ENCODE results near the gene TRMT10B.
"Not testable (repeated sequence)": the region's sequence is repeated elsewhere in the genome, so short reads cannot be mapped to it uniquely, and the experiment has no call there.

TRMT10B gene

DNA sequence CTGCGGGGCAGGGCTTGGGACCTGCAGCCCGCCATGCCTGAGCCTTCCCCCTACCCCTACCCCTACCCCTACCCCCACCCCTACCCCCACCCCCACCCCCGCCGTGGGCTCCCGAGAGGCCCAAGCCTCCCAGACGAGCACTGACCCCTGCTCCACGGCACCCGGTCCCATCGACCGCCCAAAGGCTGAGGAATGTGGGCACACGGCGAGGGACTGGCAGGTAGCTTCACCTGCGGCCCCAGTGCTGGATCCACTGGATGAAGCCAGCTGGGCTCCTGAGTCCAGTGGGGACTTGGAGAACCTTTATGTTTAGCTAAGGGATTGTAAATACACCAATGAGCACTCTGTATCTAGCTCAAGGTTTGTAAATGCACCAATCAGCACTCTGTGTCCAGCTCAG lies 1.5 kb upstream of the TRMT10B start:
- not testable (repeated sequence) for DNase-seq

DNA sequence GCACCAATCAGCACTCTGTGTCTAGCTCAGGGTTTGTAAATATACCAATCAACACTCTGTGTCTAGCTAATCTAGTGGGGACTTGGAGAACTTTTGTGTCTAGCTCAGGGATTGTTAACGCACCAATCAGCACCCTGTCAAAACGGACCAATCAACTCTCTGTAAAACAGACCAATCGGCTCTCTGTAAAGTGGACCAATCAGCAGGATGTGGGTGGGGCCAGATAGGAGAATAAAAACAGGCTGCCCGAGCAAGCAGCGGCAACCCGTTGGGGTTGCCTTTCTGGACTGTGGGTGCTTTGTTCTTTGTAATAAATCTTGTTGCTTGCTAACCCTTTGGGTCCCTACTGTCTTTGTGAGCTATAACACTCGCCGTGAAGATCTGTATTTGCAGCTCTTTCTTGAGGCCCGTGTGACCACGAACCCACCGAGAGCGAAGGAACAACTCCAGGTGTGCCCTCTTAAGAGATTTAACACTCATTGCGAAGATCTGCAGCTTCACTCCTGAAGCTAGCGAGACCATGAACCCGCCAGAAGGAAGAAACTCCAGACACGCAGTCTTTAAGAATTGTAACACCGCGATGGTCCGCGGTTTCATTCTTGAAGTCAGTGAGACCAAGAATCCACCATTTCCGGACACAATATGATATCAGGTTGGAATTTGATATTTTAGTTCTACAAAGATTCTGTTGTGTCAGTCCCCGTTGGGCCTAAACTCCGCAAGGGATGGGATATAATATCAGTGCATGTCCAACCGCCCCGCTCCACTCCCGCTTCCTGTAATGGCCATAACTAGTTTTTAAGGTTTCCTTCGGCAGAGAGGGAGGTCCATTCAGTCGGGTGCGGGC lies 740 bp upstream of the TRMT10B start:
- DNase-seq = no peak

DNA sequence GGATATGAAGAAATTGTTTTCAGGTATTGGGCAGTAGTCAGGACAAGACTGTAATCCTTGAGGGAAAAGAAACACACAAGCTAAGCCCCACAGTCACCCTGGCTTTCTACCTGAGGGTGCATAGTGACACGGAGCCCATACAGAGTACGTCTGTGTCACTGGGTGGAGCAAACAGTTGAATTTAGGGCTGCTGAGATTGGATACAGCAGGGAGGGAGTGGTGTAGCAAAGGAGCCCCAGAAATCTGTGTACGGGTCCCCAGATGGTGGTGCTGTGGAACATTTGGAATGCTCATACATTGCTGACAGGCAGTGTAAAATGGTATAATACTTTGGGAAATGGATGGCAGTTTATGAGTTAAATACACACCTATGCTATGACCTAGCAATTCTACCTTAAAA lies 5.1 kb downstream of the TRMT10B start:
- no peak for DNase-seq

DNA sequence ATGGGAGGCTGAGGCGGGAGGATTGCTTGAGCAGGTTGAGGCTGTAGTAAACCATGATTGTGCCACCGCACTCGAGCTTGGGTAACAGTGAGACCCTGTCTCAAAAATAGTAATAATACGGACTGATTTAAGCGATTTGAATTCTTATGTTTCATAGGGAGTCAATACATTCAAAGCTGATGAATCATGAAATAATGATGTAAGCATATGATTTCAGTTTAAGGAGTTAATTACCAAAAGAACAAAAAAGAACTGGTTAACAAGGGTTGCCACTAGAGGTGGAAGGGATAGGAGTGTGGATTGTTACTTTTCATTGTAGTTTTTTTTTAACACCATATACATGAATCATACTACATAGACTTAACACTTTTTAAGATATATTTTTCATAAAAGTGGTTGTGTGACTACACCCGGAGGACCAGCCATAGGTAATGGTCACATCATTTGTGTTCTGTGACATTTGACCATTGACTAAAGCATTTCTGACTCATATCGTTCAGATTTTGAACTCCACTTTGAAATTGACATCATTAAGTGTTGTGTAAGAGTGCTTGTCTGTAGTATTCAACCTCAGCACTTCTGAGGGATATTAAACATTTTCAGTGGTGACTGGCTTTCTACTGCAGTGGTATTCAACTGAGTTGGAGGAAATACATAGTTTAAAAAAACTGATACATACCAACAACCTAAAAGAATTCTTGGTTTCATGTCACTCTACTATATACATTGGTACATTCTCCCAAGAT lies 7.0 kb downstream of the TRMT10B start:
- no peak for DNase-seq

DNA sequence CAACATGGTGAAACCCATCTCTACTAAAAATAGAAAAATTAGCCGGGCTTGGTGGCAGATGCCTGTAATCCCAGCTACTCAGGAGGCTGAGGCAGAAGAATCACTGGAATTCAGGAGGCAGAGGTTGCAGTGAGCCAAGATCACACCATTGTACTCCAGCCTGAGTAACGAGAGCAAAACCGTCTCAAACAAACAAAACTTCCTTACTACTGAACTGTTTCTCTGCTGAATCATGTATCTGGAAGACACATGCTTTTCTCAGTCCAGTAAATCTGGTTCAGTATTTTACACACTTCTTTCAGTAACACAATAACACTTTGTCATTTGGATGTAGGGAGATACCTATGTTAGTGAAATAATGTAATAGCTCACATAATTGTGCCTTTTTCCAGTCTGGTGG lies 7.9 kb downstream of the TRMT10B start:
- DNase-seq = no peak

DNA sequence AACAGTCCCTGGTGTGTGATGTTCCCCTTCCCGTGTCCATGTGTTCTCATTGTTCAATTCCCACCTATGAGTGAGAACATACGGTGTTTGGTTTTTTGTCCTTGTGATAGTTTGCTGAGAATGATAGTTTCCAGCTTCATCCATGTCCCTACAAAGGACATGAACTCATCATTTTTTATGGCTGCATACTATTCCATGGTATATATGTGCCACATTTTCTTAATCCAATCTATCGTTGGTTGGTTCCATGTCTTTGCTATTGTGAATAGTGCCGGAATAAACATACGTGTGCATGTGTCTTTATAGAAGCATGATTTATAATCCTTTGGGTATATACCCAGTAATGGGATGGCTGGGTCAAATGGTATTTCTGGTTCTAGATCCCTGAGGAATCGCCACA lies 11.7 kb downstream of the TRMT10B start:
- DNase-seq = not testable (repeated sequence)

DNA sequence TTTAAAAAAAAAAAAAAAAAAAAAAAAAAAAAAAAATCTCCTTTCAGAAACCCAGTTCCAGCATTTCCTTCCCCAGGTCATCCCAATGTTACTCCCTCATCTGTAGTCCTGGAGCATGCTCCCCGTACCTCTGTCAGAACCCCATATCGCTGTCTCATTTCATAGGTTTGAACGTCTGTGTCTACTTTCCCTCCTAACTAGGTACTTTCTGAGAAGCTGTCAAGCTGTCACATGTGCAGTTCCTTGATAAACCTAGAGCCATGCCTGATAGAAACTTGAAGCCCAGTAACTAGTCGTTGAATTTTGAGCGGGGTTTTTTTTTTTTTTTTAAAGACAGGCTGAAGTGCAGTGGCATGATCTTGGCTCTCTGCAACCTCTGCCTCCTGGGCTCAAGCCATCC lies 15.7 kb downstream of the TRMT10B start:
- DNase-seq = no peak

DNA sequence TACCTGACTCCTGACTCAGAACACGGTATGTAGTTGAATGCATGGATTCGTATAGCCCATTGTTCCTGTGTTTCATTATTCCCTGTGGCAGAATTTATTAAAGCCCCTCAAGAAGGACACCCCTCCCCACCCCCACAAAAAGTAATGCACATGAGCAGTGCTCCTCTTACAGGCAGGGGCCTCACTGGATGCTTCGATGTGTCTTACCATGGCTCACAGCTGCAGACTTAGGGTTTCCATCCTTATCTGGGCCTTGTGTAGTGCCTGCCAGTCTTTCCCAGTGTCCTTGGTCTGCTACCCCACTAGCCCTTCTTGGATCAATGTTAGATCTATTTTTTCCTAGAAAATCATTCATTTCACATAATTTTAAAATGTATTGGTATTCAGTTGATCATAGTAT lies 16.4 kb downstream of the TRMT10B start:
- DNase-seq = no peak

DNA sequence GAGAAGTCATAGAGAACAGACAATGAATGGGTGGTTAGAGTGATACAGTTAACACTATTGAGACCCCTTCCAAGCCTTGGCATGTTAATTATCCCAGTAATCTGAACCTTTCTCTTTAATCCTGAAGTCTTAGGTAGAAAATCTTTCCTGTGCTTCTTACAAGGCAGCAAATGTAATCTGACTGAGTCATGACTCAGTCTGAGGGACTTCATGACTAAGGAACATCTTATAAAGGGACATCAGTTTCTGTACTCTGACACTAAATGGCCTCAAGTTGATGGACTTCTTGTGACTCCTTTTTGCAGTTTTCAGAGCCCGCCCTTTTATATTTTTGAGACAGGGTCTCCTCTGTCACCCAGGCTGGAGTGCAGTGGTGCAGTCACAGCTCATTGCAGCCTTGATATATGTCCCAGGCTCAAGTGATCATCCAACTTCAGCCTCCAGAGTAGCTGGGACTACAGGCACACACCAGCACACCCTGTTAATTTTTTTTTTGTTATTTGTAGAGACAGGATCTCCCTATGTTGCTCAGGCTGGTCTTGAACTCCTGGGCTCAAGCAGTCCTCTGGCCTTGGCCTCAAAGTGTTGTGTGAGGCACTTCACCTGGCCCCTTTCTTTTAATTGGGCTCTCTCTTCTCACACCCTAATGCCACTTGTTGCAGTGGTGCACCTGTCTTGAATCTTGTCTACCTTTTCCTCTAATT lies 21.8 kb downstream of the TRMT10B start:
- DNase-seq = no peak

DNA sequence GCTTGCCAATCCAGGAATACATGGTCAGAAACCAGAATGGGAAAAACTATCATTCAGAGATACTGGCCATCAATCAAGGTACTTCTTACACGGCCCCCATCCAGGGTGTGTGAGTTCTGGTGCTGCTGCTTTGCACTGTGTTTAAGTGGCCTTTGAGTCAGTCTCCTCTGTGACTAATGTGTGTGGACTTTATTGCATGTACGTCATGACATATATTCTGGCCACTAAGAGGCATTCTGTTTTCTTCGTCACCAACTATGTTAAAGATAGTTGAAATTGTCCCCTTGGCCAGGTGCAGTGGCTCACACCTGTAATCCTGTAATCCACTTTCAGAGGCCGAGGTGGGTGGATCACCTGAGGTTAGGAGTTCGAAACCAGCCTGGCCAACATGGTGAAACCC lies 22.7 kb downstream of the TRMT10B start:
- DNase-seq = no peak

DNA sequence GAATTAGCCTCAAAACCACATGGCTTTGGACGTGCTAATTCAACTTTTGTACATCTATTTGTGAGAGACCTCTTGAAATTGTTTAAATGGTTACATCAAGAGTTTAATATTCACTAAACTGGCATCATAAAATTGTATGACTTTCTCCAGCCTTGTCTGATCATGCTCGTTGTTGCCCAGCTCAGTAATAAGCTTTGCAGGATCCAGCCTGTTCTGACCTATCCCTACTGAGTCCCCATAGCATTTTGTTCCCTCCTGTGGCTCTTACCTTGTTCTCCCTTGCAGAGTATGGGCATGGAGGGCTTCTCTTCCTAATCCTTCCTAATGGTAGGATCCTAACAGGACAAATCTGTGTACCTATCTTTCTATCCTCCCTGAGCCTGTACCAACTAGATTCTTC lies 24.9 kb downstream of the TRMT10B start:
- no peak for DNase-seq

DNA sequence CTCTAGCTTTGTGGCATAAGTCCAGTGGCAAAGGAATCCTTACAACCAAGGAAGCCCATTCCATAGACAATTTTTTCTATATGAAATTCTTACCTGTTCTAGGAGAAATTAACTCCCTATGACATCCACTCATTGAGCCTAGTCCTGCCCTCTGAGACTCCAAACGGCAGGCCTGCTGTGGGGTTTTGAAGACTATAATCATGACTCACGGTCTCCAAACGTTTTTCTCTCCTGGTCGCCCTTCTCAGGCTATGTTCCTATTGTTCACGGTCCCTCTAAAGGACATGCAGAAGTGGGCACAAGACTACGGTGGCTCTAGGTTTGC lies 30.6 kb downstream of the TRMT10B start:
- DNase-seq = no peak

DNA sequence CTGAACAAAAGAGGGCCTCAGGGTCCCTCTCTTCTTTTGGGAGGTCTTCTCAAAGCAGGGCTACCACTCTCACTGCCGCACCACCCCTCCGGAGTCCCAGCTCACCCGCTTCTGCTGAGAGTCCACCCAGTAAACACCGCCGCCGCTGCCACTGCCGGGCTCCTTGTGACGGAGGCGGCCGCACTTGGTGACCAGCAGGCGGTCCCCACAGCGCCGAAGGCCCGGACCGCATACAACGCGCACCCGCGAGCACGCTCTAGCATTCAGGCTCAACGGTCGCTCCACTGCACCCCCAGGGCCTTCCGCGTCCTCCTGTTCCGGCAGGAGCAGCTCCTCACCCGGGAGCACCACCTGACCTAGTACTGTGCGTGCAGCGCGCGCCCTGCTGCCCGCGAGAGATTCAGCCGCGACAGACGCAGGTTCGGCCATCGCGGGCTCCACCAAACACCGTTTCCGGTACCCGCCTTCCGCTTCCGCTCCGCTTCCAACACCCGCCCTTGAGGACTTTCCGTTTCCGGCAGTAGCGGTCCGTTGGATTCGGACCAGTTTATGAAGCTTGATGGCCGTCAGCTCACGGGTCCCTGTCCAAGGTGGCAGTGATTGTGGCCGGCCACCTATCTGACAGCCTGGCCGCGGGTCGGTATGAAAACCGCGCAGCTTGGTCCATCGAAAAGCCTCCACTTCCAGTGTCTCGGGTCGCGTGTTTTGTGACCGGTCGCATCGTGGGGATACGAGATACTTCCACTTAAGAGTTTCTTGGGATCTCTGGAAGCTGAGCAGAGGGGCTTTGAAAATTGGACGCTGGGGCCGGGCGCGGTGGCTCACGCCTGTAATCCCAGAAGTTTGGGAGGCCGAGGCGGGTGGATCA lies 31.2 kb downstream of the TRMT10B start, which contains the start of gene EXOSC3:
Gene EXOSC3 (minus strand): TSS at position 449 of the 868 bp plus-strand sequence. CDS start 20 bp downstream, at position 429.
- peak; percentile 90 to 93 for DNase-seq

DNA sequence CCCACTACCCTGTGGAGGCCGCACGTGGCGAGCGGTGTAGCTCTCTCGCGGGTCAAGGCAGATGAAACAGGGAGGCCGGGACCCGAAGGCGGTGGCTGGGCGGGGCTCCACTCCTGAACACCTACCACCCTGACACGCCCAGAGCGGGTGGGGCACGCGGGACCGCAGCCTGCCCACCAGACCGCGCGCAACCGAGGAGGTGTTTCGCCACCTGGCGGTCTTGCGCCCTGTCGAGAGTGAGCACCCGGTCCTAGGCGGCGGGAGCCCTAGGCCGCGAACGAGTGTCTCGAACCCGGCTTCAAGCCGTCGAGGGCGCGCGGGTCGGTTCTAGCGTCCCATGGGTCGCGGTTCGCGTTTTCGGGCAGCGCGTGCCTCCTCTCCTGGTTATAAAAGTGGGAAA lies 33.5 kb downstream of the TRMT10B start:
- no peak for DNase-seq

DNA sequence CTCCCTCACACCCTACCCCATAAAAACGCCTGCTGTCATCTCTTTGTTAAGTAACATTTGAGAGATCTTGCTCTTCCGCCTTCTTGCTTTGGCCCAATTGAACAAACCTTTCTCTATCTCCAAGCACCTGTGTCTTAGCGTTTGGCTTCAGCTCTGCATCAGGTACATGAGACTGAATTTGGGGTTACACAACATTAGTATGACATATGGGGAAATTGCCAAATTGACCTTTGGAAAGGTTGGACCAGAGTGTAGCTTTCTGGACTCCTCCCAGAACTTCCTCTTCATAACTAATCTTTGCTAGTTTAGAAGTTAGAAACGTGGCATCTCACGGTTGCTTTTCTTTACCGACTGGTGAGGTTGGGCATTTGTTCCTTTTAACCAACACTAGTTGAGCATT lies 34.7 kb downstream of the TRMT10B start:
- no peak for DNase-seq

DNA sequence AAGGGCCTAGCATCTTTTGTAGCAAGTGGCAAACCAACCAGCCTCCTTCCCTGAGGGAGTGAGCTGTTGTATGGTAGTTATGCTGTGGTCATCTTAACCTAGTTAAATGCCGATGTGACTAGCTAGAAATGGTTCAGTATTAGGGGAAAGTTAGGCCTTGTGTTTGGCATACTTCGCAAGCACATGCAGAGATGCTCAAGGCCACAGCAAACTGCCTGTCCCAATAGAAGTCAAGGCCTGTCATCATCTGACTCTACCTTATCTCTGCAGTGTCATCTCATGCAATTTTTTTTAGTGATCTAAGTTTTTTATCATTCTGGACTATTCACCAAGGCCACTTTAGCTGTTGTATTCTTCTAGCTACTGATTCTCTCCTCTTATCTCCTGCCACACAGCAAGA lies 36.5 kb downstream of the TRMT10B start:
- no peak for DNase-seq

DNA sequence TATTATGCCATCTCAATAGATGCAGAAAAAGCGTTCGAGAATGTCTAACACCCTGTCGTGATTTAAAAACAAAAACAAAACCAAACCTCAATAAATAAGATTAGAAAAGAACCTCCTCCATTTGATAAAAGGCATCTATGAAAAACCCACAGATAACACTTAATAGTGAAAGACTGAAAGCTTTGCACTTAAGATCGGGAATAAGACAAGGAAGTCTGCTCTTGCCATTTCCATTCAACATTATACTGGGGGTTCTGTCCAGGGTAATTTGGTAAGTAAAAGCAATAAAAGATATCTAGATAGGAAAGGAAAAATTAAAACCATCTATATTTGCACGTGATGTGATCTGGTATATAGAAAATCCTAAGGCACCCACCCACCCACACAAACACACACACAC lies 38.5 kb downstream of the TRMT10B start:
- DNase-seq = no peak

DNA sequence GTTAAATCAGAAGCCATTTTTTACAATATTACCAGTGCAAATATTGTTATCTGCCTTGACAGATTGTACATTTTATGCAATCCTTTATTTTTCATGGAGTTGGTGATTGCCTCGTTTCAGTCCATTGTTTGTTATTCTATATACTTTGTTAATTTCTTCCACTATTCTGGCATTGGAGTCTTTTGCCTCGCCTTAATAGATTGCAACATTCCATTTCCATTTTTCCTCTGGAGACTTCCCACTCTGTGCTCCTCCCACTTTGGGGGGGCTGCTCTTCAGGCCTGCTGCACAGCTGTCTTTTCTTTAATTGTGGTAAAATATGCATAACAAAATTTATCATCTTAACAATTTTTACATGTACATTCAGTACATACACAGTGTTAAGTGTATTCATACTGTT lies 42.6 kb downstream of the TRMT10B start:
- no peak for DNase-seq

DNA sequence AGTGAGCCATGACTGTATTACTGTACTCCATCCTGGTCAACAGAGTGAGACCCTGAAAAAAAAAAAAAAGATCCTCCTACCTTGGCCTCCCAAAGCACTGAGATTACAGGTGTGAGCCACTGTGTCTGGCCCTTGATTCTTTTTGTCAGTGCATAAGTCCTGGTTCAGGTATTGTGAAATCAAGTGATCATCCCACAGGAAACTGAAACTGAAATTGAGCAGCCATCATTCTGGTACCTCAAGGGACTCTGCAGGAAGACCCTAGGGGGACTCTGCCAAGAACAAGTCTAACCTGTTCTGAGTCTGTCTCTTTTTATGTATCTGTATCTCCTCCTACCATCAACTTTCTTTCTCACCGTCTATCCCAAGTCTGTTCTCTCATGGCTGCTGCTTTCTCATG lies 45.1 kb downstream of the TRMT10B start:
- no peak for DNase-seq

DNA sequence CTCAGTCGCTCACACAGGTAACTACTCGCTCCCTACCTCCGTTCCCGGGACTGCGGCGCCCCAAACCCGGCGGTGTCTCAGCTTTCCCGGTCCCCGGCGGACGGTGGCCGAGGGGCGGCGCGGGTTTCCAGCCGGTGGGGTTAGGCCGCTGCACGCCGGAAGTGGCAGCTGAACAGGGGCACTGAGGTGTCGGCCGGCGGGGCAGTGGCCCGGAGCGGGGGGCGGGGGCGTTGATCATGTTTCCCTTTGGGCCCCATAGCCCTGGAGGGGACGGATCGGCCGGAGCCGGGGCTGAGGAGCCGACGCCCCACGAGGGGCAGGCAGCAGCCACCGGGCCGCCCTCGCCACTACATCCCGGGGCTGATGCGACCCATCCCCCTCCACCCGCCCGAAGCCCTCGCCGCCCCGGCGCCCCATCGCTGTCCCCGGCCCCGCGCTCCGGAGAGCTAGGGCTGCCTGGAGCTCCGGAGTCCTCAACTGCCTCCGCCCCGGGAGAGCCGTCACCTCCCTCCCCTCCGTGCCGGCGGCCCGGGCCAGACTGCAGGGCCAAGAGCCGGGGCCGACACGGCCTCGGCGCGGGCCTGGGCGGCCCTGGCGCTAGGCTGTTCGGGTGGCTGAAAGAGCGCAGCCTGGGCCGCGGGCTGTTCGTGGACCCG lies 47.2 kb downstream of the TRMT10B start, which contains the start of gene DCAF10:
Gene DCAF10 (plus strand): TSS at position 167 of the 656 bp plus-strand sequence. CDS start 70 bp downstream, at position 237.
- DNase-seq = peak; percentile 83 to 87

DNA sequence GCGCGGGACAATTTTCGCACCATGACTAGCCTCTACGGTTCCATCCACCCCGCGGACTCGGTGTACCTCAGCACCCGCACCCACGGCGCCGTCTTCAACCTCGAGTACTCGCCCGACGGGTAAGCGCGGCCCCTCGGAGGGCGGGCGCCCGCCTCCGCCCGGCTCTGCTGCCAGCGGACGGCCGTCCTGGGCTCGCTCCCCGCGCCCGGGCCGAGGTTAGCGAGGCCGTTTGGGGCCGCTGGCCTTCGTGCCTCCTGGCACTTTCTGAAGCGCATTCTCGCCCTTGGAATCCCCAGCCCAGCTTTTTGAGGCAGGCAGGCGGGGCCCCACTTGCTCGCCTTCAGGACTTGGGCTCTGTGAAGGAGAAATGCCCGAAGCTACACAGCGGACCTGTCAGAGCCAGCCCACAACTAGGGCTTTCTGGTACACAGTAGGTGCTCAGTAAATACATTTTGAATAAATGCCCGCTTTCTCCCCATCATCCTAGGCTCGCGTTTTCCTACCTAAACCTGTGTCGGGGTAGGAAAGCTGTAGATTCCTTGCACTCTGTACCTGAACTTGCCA lies 47.8 kb downstream of the TRMT10B start:
- DNase-seq = peak in 1 of 2 experiments; percentile 33
